HG02623 (cell line): ENCODE data around the gene RAMP2.
A peak's percentile ranks its signal among the peaks of the same experiment; 100 is the strongest.

Experiments
- ATAC-seq: cut with Tn5 transposase; IDR thresholded peaks from one replicate; pipeline ENCODE4 v1.9.1; 2021; ENCODE audit warnings: moderate library complexity; ENCODE audit not compliant: unreplicated experiment

Gene RAMP2

DNA sequence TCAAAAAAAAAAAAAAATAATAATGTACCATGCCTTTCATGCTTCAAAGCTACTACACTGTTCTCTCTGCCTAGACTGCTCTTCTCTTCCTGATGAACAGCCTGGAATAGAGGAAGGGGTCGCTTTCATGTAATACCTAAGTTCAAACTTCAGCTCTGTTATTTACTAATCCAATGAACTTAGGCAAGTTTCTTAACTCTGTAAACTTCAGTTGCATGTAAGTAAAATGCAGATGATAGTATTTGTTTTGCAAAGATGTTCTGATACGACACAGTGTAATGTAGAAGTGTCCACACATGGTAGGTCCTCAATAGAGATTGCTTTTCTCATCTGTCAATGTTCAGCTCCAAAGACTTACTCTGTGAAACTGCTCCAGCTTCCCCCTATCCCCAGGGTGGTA, 30.9 kb downstream of the RAMP2 start:
- no peak for ATAC-seq

DNA sequence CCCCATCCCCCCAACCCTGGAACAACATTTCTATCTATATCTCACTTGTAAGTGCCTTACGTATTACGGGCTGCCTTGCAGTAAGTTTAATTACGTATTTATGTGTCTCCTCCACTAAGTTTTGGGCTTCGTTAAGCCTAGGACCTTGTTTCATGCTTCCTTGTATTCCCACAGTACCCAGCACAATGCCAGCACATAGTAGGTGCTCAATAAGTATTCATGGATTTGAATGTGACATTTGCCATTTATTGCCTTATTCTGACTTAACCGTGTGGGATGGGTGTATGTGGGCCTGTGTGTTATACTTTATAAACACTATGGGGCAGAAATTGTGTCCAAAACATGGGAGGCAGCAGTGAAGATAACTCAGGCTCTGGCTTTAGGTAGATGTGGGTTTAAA, 31.5 kb downstream of the RAMP2 start:
- ATAC-seq, result no peak

GRCh38 chr17:42795061-42795460, 34.0 kb downstream of the RAMP2 start:
- ATAC-seq, result no peak

GRCh38 chr17:42795465-42795864, 34.4 kb downstream of the RAMP2 start:
- no peak for ATAC-seq

GRCh38 chr17:42796066-42796758, 35.2 kb downstream of the RAMP2 start:
- ATAC-seq, result no peak

GRCh38 chr17:42797067-42798007, 36.3 kb downstream of the RAMP2 start:
- no peak for ATAC-seq

GRCh38 chr17:42798011-42798382, 37.0 kb downstream of the RAMP2 start:
- no peak for ATAC-seq

GRCh38 chr17:42798383-42799380, 37.7 kb downstream of the RAMP2 start, which contains the start of the genes CNTD1 and COA3:
CNTD1 (plus strand) TSS chr17:42798861; CDS start chr17:42799068, 207 bp downstream.
COA3 (minus strand) TSS chr17:42798704; CDS start chr17:42798681, 23 bp downstream.
- peak; percentile 75 for ATAC-seq

DNA sequence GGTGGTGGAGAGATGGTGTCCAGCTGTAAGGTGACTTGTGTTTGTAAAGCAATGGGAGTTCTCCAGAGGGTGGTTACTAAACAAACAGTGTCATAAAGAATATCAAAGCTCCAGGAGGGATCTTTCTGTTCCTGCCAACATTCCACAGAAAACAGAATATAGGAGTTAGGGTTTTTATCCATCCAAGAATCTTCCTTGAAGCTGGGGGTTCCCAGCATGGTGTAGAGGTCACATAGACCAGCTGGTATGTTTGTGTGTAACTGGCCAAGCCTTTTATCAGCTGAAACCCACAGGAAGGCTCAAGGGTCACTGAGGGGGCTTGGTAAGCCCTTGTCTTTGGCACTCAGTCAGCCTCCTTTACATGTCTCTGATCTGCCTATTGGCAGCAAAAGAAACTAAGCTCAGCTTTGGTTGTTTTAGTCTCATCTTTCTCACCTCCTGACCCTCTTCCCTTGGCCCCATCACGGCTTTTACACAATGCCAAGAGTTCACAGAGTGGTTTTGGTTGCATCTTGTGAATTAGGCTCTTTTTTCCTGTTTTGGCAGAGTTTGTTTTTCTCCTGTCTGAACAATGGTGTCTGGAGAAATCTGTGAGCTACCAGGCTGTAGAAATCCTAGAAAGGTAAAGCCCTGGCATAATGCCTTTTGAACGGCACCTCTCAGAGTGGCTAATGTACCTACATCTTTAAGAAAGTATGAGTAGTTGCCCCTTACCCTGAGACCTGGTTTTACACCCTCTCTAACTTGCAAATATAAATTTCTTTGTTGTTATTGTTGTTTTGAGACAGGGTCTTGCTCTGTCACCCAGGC, 42.3 kb downstream of the RAMP2 start:
- no peak for ATAC-seq

DNA sequence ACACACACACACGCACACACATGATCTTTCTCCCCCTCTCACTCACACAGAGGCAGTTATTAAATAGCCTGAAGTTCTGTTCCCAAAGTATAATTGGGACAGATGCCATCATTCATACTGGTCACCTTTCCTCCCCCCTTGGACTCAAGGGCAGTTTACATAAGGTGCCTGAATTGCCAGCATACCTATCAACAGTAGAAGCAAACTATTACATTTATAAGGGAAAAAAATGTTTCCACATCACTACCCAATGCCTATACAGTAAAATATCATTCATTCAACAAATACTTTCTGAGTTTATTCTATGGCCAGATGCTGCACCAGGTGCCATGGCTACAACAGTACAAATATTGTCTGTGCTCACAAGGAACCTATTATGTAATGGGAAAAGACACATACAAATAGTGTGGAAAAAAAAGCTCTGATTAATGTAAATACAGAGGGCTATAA, 43.9 kb downstream of the RAMP2 start:
- ATAC-seq, result no peak

DNA sequence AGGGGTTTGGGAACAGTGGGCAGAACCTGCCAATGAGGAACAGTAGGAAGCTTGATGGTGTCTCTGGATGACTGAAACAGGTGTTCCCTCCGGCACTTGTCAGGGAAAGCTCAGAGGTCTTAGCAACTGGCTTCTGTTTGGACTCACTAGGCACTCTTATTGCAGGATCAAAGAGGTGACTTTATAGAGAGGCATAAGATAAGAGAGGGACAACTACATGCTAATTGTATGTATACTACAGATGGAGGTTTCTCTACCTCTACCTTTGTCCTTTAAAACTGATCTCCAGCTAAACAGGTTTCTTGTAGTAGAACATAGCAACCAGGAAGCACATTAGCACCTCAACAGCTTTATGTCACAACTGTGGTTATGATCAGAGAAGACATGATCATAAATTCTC, 45.2 kb downstream of the RAMP2 start:
- ATAC-seq, result no peak

DNA sequence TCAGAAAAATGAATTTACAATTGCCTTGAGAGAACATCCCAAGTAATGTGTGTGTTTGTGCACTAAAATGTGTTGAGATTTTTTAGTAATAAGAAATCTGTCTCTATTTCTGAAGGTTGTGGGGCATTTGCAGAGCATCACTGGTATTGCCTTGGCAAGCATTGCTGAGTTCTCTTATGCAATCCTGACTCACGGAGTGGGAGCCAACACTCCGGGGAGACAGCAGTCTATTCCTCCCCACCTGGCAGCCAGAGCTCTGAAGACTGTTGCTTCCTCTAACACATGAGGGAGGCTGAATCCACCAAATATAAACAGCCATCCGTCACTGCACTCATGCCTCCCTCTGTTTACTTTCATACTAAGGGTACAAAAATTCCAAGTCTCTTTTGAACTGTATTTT, 48.2 kb downstream of the RAMP2 start:
- ATAC-seq, result no peak
